ENCODE results near the gene PPP2R2C.

DNA sequence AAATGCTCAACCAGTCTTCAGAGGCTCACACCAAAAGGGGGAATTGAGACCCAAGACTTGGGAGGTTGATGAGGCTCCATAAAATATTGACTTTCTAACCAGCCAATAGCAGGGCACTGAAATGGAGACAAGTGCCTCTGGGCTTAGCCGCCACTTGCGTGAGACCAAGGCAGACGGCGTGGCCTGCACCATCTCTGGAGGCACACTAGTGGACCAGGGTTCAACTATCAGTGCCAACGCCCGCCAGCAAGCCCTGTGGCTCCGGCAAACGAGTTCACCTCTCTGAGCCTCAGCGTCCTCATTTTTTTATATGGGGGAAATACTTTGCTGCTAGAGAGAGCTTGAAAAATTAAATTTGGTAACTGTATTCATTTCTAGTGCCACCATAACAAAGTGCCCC lies 50.3 kb downstream of the PPP2R2C start:
- TF ChIP-seq, protein P1, sequence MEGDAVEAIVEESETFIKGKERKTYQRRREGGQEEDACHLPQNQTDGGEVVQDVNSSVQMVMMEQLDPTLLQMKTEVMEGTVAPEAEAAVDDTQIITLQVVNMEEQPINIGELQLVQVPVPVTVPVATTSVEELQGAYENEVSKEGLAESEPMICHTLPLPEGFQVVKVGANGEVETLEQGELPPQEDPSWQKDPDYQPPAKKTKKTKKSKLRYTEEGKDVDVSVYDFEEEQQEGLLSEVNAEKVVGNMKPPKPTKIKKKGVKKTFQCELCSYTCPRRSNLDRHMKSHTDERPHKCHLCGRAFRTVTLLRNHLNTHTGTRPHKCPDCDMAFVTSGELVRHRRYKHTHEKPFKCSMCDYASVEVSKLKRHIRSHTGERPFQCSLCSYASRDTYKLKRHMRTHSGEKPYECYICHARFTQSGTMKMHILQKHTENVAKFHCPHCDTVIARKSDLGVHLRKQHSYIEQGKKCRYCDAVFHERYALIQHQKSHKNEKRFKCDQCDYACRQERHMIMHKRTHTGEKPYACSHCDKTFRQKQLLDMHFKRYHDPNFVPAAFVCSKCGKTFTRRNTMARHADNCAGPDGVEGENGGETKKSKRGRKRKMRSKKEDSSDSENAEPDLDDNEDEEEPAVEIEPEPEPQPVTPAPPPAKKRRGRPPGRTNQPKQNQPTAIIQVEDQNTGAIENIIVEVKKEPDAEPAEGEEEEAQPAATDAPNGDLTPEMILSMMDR (conservative IDR thresholded peaks at IDR 0.05; ENCODE audit: low read depth, low read length): no peak
- TF ChIP-seq POLR2A (IDR thresholded peaks at IDR 0.05; ENCODE audit: low read depth, low read length) (no peak), RFX5 (IDR thresholded peaks at IDR 0.05; ENCODE audit: low read depth, low read length) (no peak), FOS (IDR thresholded peaks at IDR 0.05; ENCODE audit: low read depth, low read length) (no peak), RAD21 (IDR thresholded peaks at IDR 0.05; ENCODE audit: low read length) (no peak), CHD1 (IDR thresholded peaks at IDR 0.05; ENCODE audit: low read depth, low read length) (no peak)
- TF ChIP-seq, protein P2, sequence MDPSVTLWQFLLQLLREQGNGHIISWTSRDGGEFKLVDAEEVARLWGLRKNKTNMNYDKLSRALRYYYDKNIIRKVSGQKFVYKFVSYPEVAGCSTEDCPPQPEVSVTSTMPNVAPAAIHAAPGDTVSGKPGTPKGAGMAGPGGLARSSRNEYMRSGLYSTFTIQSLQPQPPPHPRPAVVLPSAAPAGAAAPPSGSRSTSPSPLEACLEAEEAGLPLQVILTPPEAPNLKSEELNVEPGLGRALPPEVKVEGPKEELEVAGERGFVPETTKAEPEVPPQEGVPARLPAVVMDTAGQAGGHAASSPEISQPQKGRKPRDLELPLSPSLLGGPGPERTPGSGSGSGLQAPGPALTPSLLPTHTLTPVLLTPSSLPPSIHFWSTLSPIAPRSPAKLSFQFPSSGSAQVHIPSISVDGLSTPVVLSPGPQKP (IDR thresholded peaks at IDR 0.05; ENCODE audit: borderline replicate concordance, low read depth, low read length): no peak
- TF ChIP-seq, protein P3, sequence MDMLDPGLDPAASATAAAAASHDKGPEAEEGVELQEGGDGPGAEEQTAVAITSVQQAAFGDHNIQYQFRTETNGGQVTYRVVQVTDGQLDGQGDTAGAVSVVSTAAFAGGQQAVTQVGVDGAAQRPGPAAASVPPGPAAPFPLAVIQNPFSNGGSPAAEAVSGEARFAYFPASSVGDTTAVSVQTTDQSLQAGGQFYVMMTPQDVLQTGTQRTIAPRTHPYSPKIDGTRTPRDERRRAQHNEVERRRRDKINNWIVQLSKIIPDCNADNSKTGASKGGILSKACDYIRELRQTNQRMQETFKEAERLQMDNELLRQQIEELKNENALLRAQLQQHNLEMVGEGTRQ (IDR thresholded peaks at IDR 0.05; ENCODE audit: low read depth, low read length): no peak

Measured in IMR-90 (cell line).